ENCODE data around the gene UGT1A10. TPM values are rescaled to one million over a fixed set of nuclear protein-coding genes. Genes with fewer than 3 reads are reported as not detected.
"Not testable (repeated sequence)": the region's sequence is repeated elsewhere in the genome, so short reads cannot be mapped to it uniquely, and the experiment has no call there.

Gene UGT1A10
- total RNA-seq, 2 experiments from 2014 or later: not detected

GRCh38 chr2:233740870-233741269, 104.6 kb downstream of the UGT1A10 start:
- no peaks in the 10 kb centered on the region for H3K9me3 Mint-ChIP-seq
- ATAC-seq (no peak), DNase-seq (no peak)
- no peak for TF ChIP-seq CTCF (IDR thresholded peaks at IDR 0.05)
- ChIA-PET CTCF (no interaction called here), POLR2A (no interaction called here)
- no peak overlapping the region for H3K4me3 Mint-ChIP-seq
- H3K27me3 Mint-ChIP-seq: peaks cover 19% of the 10 kb centered on the region
- no peak overlapping the region for H3K27ac Mint-ChIP-seq
- intact Hi-C loops (cut with micrococcal nuclease): no loop called here
- H3K4me1 Mint-ChIP-seq (ENCODE audit: low read depth): no peaks in the 10 kb centered on the region
- no peaks in the 10 kb centered on the region for H3K36me3 Mint-ChIP-seq (ENCODE audit: low read depth)

- Mint-ChIP-seq H3K36me3 (ENCODE audit: low read depth) (no peaks in the 10 kb centered on the region), H3K27ac (no peak overlapping the region), H3K4me1 (ENCODE audit: low read depth) (no peaks in the 10 kb centered on the region), H3K9me3 (no peaks in the 10 kb centered on the region), H3K27me3 (peaks cover 24% of the 10 kb centered on the region), H3K4me3 (no peak overlapping the region)
- no peak for TF ChIP-seq CTCF (IDR thresholded peaks at IDR 0.05)
- CTCF ChIA-PET: no interaction called here
- POLR2A ChIA-PET: no interaction called here
- intact Hi-C loops (cut with micrococcal nuclease): no loop called here
- ATAC-seq (no peak), DNase-seq (no peak)
These were observed 107.4 kb downstream of the UGT1A10 start for GRCh38 chr2:233743464-233744259.

GRCh38 chr2:233745073-233745755, 109.0 kb downstream of the UGT1A10 start:
- ChIA-PET POLR2A (no interaction called here), CTCF (no interaction called here)
- Mint-ChIP-seq H3K27me3 (peaks cover 21% of the 10 kb centered on the region), H3K36me3 (ENCODE audit: low read depth) (no peaks in the 10 kb centered on the region), H3K27ac (no peak overlapping the region), H3K9me3 (peaks cover 4% of the 10 kb centered on the region), H3K4me3 (no peak overlapping the region), H3K4me1 (ENCODE audit: low read depth) (no peaks in the 10 kb centered on the region)
- intact Hi-C loops (cut with micrococcal nuclease): no loop called here
- ATAC-seq (no peak), DNase-seq (no peak)
- no peak for TF ChIP-seq CTCF (IDR thresholded peaks at IDR 0.05)

- H3K27ac Mint-ChIP-seq; CTCF ChIA-PET; intact Hi-C loops (cut with micrococcal nuclease); H3K36me3 Mint-ChIP-seq (ENCODE audit: low read depth); H3K4me3 Mint-ChIP-seq; DNase-seq; POLR2A ChIA-PET; H3K4me1 Mint-ChIP-seq (ENCODE audit: low read depth); H3K9me3 Mint-ChIP-seq; ATAC-seq: not testable (repeated sequence)
- H3K27me3 Mint-ChIP-seq: peaks cover 20% of the 10 kb centered on the region
These were observed 109.6 kb downstream of the UGT1A10 start for GRCh38 chr2:233745838-233746237.

- Mint-ChIP-seq H3K9me3 (peaks cover 11% of the 10 kb centered on the region), H3K4me3 (no peak overlapping the region), H3K27ac (no peak overlapping the region), H3K27me3 (peaks cover 16% of the 10 kb centered on the region), H3K36me3 (ENCODE audit: low read depth) (no peaks in the 10 kb centered on the region), H3K4me1 (ENCODE audit: low read depth) (no peaks in the 10 kb centered on the region)
- DNase-seq (no peak), ATAC-seq (no peak)
- POLR2A ChIA-PET: interaction anchor here (0.6 kb wide), 1 partner anchor 204 kb away, joined by 3 read pairs; no protein-coding TSS in a partner anchor
- intact Hi-C loops (cut with micrococcal nuclease): no loop called here
- CTCF ChIA-PET: no interaction called here
- TF ChIP-seq CTCF (IDR thresholded peaks at IDR 0.05): no peak
These were observed 110.4 kb downstream of the UGT1A10 start for GRCh38 chr2:233746475-233747282.

All from activated CD8-positive, alpha-beta T cell treated with anti-CD3 and anti-CD28 coated beads for 36 hours (primary cell).